Stimulated activated CD8-positive, alpha-beta memory T cell treated with anti-CD3 and anti-CD28 coated beads, Interleukin-15, amount 100 ng/mL, for 4 hours (primary cell): Measurements from ENCODE around the gene C14orf93.

ENCODE experiments used
- DNase-seq, 2 donors: peaks; one replicate each; pipeline ENCODE4 v3.0.0-alpha.2; 2020; ENCODE audit warnings: low read depth in 2 of 2

The C14orf93 gene

DNA sequence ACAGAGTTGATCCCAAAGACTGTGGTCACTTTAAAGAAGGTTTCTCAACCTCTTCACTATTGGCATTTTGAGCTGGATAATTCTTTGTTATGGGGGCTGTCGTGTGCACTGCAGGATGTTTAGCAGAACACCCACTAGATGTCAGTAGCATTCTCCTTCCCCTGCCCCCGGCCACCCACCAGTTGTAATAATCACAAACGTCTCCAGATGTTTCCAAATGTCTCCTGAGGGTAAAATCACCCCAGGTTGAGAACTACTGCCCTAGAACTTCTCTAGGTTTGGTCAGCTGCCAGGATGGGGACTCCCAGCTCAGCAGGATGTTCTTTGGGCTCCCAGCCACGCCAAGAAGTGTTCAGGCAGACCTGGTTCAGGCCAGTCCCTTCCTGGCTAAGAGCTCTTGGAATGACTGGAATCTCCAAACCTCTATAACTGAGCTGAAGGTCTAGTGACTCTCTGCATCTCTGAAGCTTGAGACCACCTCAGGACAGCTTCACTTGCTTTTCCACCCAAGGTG is 15.1 kb downstream of the C14orf93 start:
- DNase-seq = no peak

DNA sequence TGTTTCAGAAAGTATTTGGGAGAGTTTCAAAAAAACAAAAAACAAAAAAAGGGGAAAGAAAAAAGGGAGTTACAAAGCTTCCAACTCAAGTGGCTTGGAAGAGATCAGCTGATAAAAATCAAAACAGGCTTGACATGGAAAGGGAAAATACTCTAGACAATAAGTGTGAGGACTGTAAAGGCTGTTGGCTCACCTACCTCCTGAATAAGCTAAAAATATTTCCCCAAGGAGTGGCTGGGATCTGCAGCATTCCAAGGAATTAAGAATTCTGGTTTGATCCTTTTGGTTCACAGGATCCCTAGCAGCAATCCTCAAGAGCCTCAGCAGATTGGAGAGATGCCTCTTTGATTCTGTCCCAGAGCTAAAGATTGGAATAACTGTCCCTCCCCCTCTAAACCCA is 16.4 kb downstream of the C14orf93 start:
- DNase-seq = no peak

DNA sequence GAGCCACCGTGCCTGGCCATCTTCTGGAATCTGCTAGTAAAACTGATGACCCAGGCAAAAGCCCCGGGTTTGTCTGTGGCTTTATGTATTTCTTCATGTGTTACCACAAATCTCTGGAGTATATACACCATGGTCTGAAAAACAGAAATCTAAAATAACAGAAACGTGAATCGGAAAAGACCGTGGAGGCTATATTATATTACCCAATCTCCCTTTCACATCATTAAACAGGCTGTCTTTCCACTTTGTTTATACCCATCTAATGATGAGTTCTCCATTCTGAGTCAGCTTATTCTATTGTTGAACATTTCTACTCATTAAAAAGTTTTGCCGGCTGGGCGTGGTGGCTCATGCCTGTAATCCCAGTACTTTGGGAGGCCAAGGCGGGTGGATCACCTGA is 18.1 kb downstream of the C14orf93 start:
- DNase-seq = no peak

DNA sequence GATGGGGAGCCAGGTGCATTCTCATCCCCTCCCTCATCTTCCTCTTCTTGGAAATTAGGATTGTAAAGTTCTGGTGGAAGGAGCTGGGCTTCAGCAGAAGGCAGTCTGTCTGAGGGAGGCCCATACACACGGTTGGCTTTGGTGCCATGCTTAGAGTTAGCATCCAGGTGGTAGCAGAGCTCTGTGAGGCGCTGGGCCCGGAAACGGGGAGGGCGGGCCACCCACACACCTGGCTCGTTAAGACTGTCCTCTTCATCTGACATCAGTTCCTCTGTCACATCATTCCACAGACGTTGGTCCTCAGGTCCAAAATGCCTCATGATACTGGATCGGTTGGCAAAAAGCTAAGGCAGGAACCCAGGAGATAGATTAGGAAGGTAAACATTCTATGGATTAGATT is 22.7 kb downstream of the C14orf93 start:
- no peak for DNase-seq

DNA sequence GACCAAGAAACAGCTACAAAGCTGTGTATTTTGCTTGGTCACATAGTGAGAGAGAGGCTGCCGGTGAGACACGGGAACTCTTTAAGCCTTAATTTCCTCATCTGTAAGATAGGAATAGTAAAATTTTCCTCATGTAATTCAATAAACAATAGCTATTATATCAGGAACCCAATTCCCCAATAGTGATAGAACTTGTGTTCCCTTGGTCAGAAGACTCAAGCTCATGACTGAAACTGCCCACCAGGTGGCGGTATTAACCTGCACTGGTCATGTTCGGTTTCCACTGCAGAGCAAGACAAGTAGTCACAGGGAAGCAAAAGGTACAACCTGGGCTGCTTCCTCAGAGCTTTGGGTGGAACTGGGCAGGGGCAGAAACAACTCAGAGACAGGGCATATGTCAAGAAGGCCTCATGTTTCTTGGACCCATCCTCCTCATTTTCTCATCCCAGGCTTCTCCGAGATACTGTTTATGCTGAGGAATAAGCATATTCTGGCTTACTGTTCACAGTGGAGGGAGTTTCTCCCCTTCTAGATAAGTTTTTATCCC is 23.4 kb downstream of the C14orf93 start:
- DNase-seq = peak; percentile 58 to 84

DNA sequence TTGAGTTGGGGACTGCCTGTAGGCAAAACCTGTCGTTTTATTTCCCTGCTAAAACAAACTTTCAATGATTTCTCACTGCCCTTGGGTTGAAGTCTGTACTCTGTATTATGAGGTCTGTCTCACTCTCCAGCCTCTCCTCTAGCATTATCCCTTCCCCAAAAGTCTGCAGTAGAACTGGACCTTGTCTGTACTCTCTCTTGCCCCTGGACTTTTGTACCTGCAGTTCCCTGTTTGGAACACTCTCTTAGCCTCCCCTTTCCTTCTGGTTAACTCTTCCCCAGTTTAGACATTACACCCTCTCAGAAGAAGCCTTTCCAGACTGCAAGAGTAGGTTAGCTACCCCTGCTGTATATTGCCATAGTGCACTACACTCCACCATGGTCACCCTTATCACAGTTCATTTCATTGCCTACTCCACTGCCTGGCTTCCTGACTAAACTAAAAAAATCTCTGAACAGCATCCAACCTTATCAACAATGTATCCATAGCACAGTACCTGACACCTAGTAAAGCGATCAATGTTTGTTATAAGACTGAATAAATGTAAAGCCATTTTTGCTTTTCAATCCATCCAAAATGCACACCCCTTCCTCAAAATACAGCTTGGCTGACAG is 23.9 kb downstream of the C14orf93 start:
- DNase-seq = no peak

DNA sequence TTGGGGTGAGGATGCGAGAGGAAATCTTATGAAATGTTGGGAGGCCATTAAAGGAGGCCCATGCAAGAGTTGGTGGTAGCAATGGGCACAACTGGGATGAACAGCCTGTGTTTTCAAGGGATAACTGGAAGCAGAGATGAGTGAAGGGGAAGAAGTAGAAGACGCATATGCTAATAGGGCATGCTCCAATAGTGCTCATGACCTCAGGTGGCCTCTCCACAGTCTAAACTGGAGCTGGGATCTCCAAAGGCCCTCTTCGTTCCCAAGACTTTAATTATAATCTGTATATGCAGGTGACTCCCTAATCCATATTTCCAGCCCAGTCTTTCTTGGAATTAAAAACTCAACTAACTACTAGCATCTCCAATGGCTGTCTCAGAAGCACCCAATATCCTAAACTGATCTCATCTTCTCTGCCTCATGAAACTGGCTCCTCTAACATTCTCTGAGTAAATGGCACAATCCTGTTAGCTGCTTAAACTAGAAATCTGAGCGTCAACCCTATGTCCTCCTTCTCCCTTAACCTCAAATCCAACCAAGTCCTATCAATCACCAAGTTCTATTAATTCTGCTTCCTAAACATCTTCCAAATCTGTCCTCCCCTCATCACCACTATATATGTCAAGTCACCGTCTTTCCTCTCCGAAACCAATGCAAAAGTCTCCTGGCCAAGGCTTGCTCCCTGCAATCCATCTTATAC is 24.8 kb downstream of the C14orf93 start:
- DNase-seq = no peak

DNA sequence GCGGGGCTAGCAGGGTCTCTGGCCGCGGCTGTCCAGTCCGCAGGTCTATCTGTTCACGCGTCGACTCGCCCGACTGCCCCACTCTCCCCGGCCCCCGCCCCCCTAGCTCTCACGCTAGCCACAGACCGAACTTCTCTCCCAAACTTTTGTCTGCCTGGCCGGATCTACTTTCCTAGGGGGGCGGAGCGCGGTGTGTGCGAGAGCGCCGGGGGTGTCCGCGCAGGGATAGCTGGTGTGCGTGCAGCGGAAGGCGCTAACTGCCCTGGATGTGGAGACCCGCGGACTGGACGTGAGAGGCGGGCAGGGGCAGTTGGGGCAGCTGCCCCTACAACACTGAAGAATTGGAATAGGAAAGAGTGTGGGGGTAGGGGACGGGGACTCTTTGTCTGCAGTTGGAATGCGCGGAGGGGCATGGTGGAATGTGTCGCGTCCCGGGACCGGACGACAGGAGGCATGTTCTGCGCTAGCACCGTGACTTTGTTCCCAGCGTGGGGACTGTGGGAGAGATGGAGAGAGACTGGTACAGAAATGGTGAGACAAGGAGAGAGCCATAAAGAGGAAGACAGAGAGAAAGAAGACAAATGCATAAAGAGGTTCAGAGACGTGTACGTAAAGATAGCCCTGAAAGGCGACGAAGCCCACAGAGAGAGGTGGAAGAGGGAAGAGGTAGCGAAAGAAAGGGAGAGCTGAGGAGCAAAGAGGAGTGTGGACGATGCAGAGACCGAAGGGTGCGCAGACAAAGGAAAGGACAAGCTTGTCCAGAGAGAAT is 27.3 kb downstream of the C14orf93 start, which contains the start of gene AJUBA:
Gene AJUBA (minus strand): TSS at position 75 of the 769 bp plus-strand sequence. CDS start 285 bp downstream, outside the sequence.
- DNase-seq = peak; percentile 41 to 51

DNA sequence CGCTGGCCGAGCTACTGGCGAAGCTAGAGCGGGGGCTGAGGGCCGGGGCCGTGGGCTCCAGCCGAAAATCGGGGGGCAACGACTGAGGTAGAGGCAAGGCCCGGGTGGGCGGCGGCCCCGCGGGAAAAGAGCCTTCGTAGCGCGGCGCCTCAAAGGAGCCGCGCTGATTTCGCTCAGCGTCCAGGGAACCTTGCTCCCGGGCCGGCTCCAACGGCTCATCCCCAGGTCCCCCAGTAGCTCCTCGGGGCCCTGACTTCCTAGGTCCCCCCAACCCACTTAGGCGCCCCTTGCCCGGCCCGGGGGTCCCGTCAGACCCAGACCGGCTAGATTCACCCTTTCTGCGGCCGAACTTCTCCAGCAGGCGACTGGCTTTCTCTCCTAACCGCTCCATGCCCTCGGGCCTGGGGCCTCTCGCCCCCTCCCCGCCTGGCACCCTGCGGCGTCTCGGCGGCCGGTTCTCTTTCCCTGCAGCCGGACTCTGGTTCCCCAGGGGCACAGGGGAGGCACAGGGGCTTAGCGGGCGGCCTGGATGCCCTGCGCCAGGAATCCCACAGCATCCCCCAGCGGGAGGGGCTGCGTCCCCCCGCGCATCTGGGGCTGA is 28.0 kb downstream of the C14orf93 start:
- no peak for DNase-seq

DNA sequence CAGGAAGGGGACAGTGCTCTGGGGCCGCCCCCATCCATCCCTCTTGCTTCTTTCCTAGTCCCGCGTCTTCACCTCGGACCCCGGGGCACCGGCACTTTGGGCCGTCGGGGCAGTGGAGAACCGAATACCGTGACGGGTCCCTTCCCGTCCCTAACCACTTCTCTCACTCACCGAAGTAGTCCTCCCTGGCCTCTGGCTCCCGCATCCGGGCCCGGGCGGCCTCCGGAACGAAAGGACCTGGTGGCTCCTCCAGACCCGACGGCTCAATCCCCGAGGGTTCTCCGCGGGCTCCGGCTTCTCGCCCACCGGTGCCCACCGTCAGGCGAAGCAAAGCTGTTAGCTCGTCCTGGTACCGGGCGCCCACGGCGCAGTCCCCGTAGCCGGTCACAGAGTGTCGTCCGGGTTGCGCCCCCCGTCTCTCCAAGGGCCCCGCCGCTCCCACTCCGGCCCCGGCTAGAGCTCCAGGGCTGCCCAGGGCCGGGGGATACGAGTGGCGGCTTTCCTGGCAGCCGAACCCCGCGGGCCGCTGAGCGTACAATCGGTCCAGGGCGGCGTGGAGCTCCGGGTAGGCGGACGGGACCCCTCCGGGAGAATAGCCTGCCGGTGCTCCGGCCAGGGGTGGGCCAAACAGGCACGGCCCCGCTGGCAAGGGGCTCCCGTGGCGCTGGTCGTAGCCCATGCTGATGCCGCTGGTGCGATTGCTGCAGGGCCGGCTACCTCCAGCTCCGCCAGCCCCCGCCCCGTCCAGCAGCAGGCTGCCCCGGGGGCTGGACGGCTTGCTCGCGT is 28.7 kb downstream of the C14orf93 start:
- no peak for DNase-seq

DNA sequence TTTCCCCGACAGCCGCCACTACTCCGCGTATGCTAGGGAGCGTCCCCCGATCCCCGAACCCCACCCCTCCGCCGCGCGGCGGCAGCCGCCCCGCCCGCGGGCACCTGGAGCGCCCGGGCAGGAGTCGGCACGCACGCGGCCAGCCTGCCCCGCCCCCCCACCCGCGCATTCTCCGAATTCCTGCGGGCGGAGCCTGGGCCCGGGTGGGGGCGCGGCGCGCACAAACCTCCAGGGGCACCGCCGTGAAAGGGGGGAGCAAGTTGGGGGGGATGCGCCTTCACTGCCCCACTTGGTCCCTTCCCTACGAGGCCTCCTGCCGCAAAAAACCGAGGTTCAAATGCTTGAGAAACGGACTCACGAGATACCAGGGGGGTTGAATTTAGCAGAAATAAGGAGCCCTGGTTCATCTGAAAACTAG is 29.3 kb downstream of the C14orf93 start:
- DNase-seq = peak in 1 of 2 donors; percentile 36

DNA sequence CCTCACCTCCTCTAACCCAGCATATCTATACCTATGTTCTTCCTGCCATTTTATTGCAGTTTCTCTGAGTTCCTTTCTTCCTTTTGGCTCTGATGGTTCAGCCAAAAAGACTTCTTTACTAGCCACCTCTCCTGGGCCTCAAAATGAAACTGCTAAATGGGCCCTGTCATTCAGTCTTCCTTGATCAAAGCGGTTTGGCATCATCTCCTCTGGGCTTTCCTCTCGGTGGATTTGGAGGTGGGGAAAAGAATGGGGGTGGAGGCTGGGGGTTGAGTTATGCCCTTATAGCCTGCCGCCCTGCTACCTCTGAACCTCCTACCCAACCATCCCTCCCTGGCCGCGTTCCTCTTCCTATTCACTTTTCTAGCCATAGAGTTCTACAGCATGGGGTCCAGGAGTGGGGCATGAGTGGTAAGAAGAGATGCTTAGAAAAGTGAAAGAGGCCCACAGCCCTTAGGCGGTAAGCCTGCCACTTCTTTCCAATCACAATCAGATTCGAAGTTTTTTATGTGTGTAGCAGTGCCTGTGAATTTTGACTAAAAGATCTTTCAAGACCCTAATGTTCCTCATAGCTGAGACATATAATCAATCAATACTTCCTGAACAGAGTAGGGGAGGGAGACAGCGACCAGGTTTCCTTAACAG is 30.1 kb downstream of the C14orf93 start:
- DNase-seq = no peak

DNA sequence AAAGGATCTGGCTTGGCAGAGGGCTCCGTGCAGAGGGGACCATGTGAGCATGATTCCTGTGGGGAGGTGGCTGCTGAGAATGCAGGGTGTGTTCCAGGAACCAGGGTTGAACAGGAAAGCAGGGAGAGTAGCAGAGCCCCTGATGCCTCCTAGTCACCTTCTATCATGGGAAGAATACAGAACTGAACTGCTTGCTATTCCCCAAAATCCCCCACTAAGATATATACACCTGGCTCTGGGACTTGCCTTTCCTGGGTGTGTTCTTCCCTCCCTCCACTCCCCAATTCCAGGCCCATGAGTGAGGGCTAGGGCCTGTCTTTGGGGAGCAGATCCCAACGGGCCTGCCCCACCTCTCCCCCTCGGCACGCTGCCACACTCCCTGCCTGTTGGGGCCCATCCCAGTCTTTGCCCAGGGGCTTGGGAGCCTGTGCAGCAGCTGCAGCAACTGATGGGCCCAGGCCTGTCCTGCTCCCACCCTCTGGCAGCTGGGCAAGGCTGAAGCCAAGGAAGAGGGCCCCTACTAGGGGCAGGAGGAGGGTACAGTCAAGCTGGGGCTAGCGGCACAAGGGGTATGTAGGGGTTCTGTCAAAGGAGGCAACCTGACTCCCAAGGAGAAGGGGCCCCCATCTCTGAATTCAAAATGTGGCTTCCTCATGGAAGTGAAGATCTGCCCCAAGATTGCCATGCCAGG is 30.8 kb downstream of the C14orf93 start:
- no peak for DNase-seq

DNA sequence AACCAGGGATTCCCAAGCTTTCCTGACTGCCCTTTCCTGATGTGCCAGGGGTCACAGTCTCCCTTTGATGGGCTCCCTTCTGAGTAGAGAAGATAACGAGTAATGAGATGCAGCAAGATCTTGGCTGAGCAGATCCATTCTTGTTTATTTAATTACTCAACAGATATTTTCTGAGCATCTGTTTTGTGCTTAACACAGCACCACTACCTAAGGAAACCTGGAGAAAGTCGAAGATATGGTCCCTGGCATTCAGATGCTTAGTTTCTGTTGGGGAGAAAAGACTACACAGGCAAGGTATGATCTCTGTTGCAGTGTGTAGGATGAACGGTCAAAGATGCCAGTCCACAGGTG is 31.5 kb downstream of the C14orf93 start:
- DNase-seq = no peak

DNA sequence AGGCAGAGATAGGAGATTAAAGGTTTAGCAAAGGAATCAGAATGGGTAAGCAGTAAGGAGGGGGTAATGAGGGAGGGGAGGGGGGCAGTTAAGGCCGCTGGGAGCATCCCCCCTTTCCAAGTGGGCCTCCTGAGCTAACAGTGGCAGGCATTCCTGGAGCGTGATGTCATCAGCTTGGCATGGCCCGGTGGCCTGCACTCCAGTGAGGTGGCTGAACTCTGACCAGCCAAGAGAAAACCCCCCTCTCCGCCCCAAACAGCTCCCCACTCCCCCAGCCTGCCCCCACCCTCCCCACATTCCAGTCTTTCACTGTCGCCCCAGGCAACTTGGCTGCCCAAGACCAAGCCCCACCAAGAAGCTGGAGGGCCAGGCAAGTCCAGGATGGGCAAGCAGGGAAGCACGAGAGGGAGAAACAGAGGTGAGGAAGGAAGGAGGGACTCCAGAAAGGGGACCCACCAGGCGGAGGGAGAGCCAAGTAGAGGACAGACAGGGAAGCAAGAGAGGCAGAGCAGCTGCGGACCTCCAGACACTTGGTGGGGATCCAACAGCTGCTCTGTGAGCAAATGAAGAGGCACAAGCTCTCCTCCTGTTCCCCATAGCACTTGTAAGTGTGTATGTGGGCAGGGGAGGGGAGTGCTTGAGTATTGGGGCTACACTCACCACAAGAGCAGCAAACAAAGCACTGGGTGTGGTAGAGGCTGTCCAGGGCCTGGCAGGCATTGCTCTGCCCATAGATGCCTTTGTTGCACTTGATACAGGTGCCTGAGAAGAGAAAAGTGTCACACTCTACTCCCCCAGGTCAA is 32.1 kb downstream of the C14orf93 start:
- no peak for DNase-seq

DNA sequence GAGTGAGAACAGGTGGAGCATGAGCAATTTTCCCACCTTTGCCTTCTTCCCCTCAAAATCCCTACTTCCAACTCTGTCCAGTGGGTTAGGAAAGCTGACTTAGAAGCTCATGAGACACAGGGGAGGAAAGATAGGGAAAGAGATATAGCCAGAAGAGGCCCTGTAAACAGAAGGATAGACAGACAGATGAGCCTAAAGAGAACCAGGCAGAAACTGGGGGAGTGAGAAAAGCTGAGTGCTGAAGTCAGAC is 32.6 kb downstream of the C14orf93 start:
- DNase-seq = no peak

DNA sequence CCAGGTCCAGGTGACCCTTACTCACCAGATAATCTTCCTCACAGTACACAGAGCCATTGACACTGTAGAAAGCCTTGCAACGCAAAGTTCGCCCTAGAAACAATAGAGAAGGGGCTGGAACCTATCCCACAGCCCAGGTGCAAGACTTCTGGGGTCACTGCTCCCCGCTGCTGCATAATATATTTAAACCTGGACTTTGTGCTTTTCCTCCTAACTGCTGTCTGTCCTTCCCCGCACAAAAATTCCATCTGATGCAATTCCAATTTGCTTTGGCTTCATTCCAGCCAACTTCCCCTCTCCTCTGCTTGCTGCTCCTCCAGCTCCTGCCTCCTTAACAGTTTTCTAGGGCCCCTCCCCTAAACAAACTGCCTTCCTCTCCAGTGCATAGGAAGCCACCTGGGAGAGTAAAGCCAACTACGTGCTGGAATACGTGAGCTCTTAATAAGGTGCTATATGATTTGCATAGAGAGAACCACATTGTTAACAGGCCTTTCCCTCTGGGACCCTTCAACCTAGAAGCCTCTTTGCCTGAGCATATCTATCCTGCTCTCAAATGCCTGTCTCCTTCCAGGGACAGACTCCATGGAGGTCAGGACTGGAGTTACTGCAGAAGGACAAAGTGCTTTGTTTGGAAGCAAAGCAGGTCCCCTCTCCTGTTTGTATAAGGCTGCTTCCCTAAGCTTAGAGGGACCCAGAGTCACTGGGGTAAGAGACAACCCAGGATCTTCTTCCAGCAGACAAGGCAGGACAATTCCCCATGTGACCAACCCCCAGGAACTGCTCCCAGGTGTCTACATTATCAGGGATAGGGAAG is 33.1 kb downstream of the C14orf93 start:
- no peak for DNase-seq

DNA sequence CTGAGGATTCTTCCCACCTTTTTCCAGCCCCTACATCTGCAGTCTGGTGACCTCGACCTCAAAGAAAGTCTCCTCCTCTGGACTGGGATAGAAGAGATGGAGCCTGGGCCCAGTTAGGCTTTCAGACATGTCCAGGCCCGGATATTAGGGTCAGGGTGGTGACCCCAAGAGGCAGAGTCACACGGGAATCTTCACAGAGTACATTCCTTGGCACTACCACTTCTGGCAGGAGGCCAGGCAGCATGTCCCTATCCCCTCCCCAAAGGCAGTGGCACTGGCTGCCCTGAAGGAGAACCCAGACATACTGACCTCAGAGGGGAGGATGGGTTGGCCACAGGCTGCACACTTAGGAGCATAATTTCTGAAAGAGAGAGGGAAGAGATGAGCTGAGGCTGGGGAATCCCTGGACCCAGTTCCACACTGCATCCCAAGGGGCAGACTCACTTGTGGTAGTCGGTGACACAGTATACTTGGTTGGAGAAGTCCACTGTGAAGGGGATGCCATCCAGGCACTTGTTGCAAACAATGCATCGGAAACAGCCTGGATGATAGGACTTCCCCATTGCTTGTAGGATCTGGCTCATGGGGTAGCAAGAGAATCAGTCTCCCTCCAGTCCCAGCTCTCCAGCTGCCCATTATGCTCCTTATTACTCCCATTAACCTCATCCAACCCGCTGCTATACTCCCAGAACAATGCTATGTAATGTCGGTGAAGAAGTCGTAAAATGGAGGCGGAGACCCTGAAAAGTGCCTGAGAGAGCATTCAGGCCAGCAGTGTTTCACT is 35.2 kb downstream of the C14orf93 start:
- no peak for DNase-seq
